ENCODE measurements around the gene SHC4.

Gene SHC4

GRCh38 chr15:48905847-48906246 is 57.9 kb downstream of the SHC4 start:
- Histone ChIP-seq H4K20me1 (no peaks in the 10 kb centered on the region), H3K4me2 (no peak overlapping the region)

GRCh38 chr15:48905216-48905615 is 58.5 kb downstream of the SHC4 start:
- no peak for TF ChIP-seq Cebpa-rat (IDR thresholded peaks at IDR 0.05)
- H4K20me1 ChIP-seq: no peaks in the 10 kb centered on the region
- H3K27me3 ChIP-seq: no peaks in the 10 kb centered on the region
- no peak overlapping the region for H3K4me3 ChIP-seq
- no peak overlapping the region for H3K4me2 ChIP-seq
- H3K36me3 ChIP-seq: no peaks in the 10 kb centered on the region
- H3K9me3 ChIP-seq: no peaks in the 10 kb centered on the region
- no peaks in the 10 kb centered on the region for H3K4me1 ChIP-seq
- H3K9ac ChIP-seq: no peak overlapping the region
- no peak overlapping the region for H3K27ac ChIP-seq

More at GRCh38 chr15:48905847-48906246, 57.9 kb downstream of the SHC4 start:
- Histone ChIP-seq H3K36me3 (no peaks in the 10 kb centered on the region), H3K4me1 (no peaks in the 10 kb centered on the region), H3K9me3 (no peaks in the 10 kb centered on the region), H3K27ac (no peak overlapping the region), H3K4me3 (no peak overlapping the region), H3K27me3 (no peaks in the 10 kb centered on the region), H3K9ac (no peak overlapping the region)
- no peak for TF ChIP-seq Cebpa-rat (IDR thresholded peaks at IDR 0.05)

GRCh38 chr15:48904758-48905157 is 59.0 kb downstream of the SHC4 start:
- no peaks in the 10 kb centered on the region for H3K9me3 ChIP-seq
- no peak overlapping the region for H3K27ac ChIP-seq
- no peak overlapping the region for H3K9ac ChIP-seq
- no peaks in the 10 kb centered on the region for H3K36me3 ChIP-seq
- H3K4me3 ChIP-seq: no peak overlapping the region
- no peaks in the 10 kb centered on the region for H4K20me1 ChIP-seq
- H3K4me2 ChIP-seq: no peak overlapping the region
- H3K27me3 ChIP-seq: no peaks in the 10 kb centered on the region
- no peaks in the 10 kb centered on the region for H3K4me1 ChIP-seq
- no peak for TF ChIP-seq Cebpa-rat (IDR thresholded peaks at IDR 0.05)

- no peak for TF ChIP-seq Cebpa-rat (IDR thresholded peaks at IDR 0.05)
- no peaks in the 10 kb centered on the region for H4K20me1 ChIP-seq
- no peak overlapping the region for H3K4me3 ChIP-seq
- no peaks in the 10 kb centered on the region for H3K36me3 ChIP-seq
- no peaks in the 10 kb centered on the region for H3K27me3 ChIP-seq
- H3K27ac ChIP-seq: no peak overlapping the region
- no peak overlapping the region for H3K4me2 ChIP-seq
- H3K9me3 ChIP-seq: no peaks in the 10 kb centered on the region
- no peak overlapping the region for H3K9ac ChIP-seq
- no peaks in the 10 kb centered on the region for H3K4me1 ChIP-seq
Observed at GRCh38 chr15:48899793-48900192, 63.9 kb downstream of the SHC4 start.

- H3K4me2 ChIP-seq: no peak overlapping the region
Observed at GRCh38 chr15:48898446-48898845, 65.3 kb downstream of the SHC4 start.

GRCh38 chr15:48898032-48898431 is 65.7 kb downstream of the SHC4 start:
- H3K36me3 ChIP-seq: no peaks in the 10 kb centered on the region
- H3K27ac ChIP-seq: no peak overlapping the region
- no peaks in the 10 kb centered on the region for H3K27me3 ChIP-seq
- no peak overlapping the region for H3K4me2 ChIP-seq
- no peaks in the 10 kb centered on the region for H4K20me1 ChIP-seq
- no peak overlapping the region for H3K9ac ChIP-seq
- no peak overlapping the region for H3K4me3 ChIP-seq
- no peaks in the 10 kb centered on the region for H3K4me1 ChIP-seq
- no peak for TF ChIP-seq Cebpa-rat (IDR thresholded peaks at IDR 0.05)
- H3K9me3 ChIP-seq: no peaks in the 10 kb centered on the region

More at GRCh38 chr15:48898446-48898845, 65.3 kb downstream of the SHC4 start:
- no peaks in the 10 kb centered on the region for H3K36me3 ChIP-seq
- no peak overlapping the region for H3K27ac ChIP-seq
- no peak overlapping the region for H3K9ac ChIP-seq
- H3K9me3 ChIP-seq: no peaks in the 10 kb centered on the region
- H4K20me1 ChIP-seq: no peaks in the 10 kb centered on the region
- no peak overlapping the region for H3K4me3 ChIP-seq
- no peaks in the 10 kb centered on the region for H3K27me3 ChIP-seq
- H3K4me1 ChIP-seq: no peaks in the 10 kb centered on the region
- TF ChIP-seq Cebpa-rat (IDR thresholded peaks at IDR 0.05): no peak

- no peak overlapping the region for H3K9ac ChIP-seq
- no peak overlapping the region for H3K4me3 ChIP-seq
- H3K27ac ChIP-seq: no peak overlapping the region
- H3K27me3 ChIP-seq: no peaks in the 10 kb centered on the region
- no peaks in the 10 kb centered on the region for H3K9me3 ChIP-seq
- TF ChIP-seq Cebpa-rat (IDR thresholded peaks at IDR 0.05): no peak
- no peaks in the 10 kb centered on the region for H3K4me1 ChIP-seq
- no peak overlapping the region for H3K4me2 ChIP-seq
- H3K36me3 ChIP-seq: no peaks in the 10 kb centered on the region
- no peaks in the 10 kb centered on the region for H4K20me1 ChIP-seq
Observed at GRCh38 chr15:48896869-48897814, 66.6 kb downstream of the SHC4 start.

- H3K4me1 ChIP-seq: peaks cover 5% of the 10 kb centered on the region
- H4K20me1 ChIP-seq: no peaks in the 10 kb centered on the region
- H3K27ac ChIP-seq: no peak overlapping the region
- TF ChIP-seq Cebpa-rat (IDR thresholded peaks at IDR 0.05): no peak
- no peak overlapping the region for H3K4me3 ChIP-seq
- H3K4me2 ChIP-seq: no peak overlapping the region
- H3K9ac ChIP-seq: no peak overlapping the region
- no peaks in the 10 kb centered on the region for H3K9me3 ChIP-seq
- H3K27me3 ChIP-seq: no peaks in the 10 kb centered on the region
- no peaks in the 10 kb centered on the region for H3K36me3 ChIP-seq
Observed at GRCh38 chr15:48893311-48893710, 70.4 kb downstream of the SHC4 start.

GRCh38 chr15:48891232-48891765 is 72.4 kb downstream of the SHC4 start:
- H3K36me3 ChIP-seq: no peaks in the 10 kb centered on the region
- no peak overlapping the region for H3K27ac ChIP-seq
- H3K4me2 ChIP-seq: no peak overlapping the region
- H3K27me3 ChIP-seq: no peaks in the 10 kb centered on the region
- no peaks in the 10 kb centered on the region for H4K20me1 ChIP-seq
- no peaks in the 10 kb centered on the region for H3K9me3 ChIP-seq
- TF ChIP-seq Cebpa-rat (IDR thresholded peaks at IDR 0.05): no peak
- no peak overlapping the region for H3K9ac ChIP-seq
- no peak overlapping the region for H3K4me3 ChIP-seq
- H3K4me1 ChIP-seq: peaks cover 9% of the 10 kb centered on the region

GRCh38 chr15:48890375-48890972 is 73.2 kb downstream of the SHC4 start:
- no peaks in the 10 kb centered on the region for H3K27me3 ChIP-seq
- peaks cover 9% of the 10 kb centered on the region for H3K4me1 ChIP-seq
- no peak overlapping the region for H3K9ac ChIP-seq
- no peak overlapping the region for H3K27ac ChIP-seq
- no peaks in the 10 kb centered on the region for H4K20me1 ChIP-seq
- H3K4me2 ChIP-seq: no peak overlapping the region
- no peak for TF ChIP-seq Cebpa-rat (IDR thresholded peaks at IDR 0.05)
- no peaks in the 10 kb centered on the region for H3K9me3 ChIP-seq
- H3K36me3 ChIP-seq: no peaks in the 10 kb centered on the region
- no peak overlapping the region for H3K4me3 ChIP-seq
